Measurements from ENCODE around the gene SPINK8. TPM values are rescaled to one million over a fixed set of nuclear protein-coding genes. Genes with fewer than 3 reads are reported as not detected.

Gene SPINK8
- total and polyA plus RNA-seq, 2 experiments from 2014 or later = not detected

DNA sequence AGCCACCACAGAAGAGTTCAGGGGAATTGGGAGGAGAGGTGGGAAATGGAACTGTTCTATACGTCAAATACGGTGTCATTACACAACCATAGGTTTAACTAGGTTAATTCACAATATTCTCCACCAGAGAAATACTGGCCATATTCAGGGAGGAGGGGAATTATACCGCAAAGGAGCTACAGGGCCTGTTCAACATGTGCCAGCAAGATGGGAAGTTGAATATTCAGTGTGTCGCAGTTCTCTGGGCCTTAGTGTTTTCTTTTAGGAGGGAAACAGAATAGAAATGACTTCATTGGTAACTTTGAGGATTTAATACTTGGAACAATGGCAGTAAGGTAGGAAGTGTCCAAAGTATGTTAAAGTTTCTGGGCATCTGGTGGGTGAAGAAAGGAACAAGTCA, 20.5 kb upstream of the SPINK8 start:
- no peak for DNase-seq (ENCODE audit: low read depth in 1 of 2, low spot score in 1 of 2)
- Histone ChIP-seq H3K36me3 (no peaks in the 10 kb centered on the region), H3K4me1 (ENCODE audit: low read depth) (no peaks in the 10 kb centered on the region), H3K27me3 (peaks cover 3% of the 10 kb centered on the region), H3K27ac (no peak overlapping the region), H3K9me3 (ENCODE audit: low read depth) (no peaks in the 10 kb centered on the region), H3K4me3 (no peak overlapping the region)
- TF ChIP-seq, protein P1, sequence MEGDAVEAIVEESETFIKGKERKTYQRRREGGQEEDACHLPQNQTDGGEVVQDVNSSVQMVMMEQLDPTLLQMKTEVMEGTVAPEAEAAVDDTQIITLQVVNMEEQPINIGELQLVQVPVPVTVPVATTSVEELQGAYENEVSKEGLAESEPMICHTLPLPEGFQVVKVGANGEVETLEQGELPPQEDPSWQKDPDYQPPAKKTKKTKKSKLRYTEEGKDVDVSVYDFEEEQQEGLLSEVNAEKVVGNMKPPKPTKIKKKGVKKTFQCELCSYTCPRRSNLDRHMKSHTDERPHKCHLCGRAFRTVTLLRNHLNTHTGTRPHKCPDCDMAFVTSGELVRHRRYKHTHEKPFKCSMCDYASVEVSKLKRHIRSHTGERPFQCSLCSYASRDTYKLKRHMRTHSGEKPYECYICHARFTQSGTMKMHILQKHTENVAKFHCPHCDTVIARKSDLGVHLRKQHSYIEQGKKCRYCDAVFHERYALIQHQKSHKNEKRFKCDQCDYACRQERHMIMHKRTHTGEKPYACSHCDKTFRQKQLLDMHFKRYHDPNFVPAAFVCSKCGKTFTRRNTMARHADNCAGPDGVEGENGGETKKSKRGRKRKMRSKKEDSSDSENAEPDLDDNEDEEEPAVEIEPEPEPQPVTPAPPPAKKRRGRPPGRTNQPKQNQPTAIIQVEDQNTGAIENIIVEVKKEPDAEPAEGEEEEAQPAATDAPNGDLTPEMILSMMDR (IDR thresholded peaks at IDR 0.05; ENCODE audit: low read depth, low read length) = no peak

DNA sequence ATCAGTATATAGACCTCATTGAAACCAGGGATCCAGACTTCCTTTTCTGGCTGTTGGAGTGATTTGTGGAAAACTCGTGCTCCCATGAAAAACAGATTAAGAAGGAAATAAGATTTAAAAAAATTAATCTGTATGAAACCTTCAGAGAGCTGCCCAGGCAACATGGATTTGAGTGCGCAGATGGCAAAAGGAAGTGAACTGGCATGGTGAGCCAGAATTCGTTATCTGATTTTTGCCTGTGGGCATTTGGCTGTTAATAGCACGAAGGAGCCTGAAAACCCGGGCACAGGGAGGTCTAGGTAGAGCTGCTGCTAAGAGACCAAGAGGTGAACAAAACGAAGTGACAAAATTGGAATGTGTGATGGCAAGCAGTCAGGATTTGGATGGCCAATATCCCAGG, 19.1 kb upstream of the SPINK8 start:
- DNase-seq (ENCODE audit: low read depth in 1 of 2, low spot score in 1 of 2) = no peak
- TF ChIP-seq, protein P1 (IDR thresholded peaks at IDR 0.05; ENCODE audit: low read depth, low read length) = no peak
- Histone ChIP-seq H3K27ac (no peak overlapping the region), H3K27me3 (peaks cover 3% of the 10 kb centered on the region), H3K4me1 (ENCODE audit: low read depth) (no peaks in the 10 kb centered on the region), H3K36me3 (no peaks in the 10 kb centered on the region), H3K4me3 (no peak overlapping the region), H3K9me3 (ENCODE audit: low read depth) (no peaks in the 10 kb centered on the region)

DNA sequence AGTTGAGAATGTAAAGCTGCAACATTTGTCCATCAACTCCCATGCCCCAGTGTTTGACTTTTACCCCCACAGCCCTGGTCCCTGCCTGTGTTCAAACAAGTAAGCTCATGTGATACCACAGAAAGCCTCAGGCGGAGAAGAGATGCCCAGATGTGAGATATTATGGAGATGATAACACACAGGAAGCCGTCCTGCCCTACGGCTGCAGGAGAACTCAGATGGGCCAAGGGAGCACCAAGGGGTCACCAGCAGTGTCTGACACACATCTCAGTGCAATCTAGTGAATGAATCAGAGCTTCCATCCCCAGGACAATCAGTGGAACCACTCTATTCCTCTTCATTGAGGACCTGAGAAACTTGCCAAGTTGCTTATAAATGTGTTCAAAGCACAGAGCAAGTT, 14.0 kb upstream of the SPINK8 start:
- peaks cover 8% of the 10 kb centered on the region for H3K27me3 ChIP-seq
- TF ChIP-seq, protein P1 (IDR thresholded peaks at IDR 0.05; ENCODE audit: low read depth, low read length) = no peak
- H3K36me3 ChIP-seq = no peaks in the 10 kb centered on the region
- no peaks in the 10 kb centered on the region for H3K9me3 ChIP-seq (ENCODE audit: low read depth)
- H3K4me3 ChIP-seq = no peak overlapping the region
- no peak overlapping the region for H3K27ac ChIP-seq
- DNase-seq (ENCODE audit: low read depth in 1 of 2, low spot score in 1 of 2) = no peak
- no peaks in the 10 kb centered on the region for H3K4me1 ChIP-seq (ENCODE audit: low read depth)

DNA sequence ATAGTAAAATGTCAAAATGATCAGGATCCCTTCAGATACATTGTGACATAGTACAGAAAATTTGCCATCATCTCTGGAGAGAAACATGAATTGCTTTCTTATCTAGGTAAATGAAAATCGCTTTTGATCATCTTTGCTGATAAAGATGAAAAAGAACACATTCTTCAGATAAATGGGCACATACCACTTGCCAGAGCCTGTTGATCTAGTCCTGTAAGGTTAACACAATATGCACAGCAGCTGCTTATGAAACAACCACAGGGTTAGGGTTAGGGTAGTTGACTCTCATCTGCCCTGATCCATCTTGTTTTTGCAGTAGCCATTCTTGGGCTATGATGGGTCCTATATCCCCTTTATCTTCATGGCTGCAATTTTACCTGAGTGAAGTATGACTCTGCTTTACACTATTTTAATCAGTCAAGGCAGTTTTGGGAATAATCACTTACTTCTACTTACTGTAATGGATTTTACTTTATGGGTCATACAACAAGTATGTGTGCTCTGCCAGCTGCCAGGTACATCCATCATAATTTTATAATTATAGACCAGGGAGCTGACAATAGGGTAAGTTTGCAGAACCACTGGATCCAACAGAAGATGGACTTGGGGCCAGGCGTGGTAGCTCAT, 12.6 kb upstream of the SPINK8 start:
- Histone ChIP-seq H3K4me1 (ENCODE audit: low read depth) (no peaks in the 10 kb centered on the region), H3K36me3 (no peaks in the 10 kb centered on the region), H3K27ac (no peak overlapping the region), H3K27me3 (peaks cover 8% of the 10 kb centered on the region), H3K9me3 (ENCODE audit: low read depth) (no peaks in the 10 kb centered on the region), H3K4me3 (no peak overlapping the region)
- TF ChIP-seq, protein P1 (IDR thresholded peaks at IDR 0.05; ENCODE audit: low read depth, low read length) = no peak
- DNase-seq (ENCODE audit: low read depth in 1 of 2, low spot score in 1 of 2) = no peak

DNA sequence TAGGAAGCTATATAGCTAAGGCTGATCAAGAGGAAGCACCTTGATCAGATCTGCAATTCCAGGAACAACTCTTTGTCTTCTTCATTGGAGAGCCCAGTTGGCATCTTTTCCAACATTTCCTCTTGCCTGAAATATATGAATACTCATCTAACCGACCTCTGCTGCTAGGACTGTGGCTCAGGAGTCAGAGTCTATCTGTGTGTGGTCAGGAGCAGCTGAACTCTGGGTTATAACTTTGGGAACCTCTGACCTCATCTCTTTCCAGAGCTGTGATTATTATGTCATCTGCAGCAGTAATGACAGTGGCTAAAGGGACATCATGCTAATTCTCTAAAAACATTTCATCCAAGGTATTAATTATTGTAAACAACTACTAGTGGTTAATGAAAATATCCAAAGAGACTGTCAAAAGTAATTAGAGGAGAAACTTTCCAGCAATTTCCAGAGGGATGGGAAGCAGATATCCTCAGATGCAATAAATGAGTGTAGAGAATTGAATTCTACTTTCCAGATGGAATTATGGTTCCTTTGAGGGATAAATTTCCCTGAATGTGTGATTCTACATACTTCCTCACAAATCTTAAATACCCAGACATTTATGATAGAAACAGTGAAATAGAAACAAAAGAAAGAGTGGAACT, 11.5 kb upstream of the SPINK8 start:
- Histone ChIP-seq H3K9me3 (ENCODE audit: low read depth) (no peaks in the 10 kb centered on the region), H3K27me3 (peaks cover 4% of the 10 kb centered on the region), H3K4me1 (ENCODE audit: low read depth) (no peaks in the 10 kb centered on the region), H3K36me3 (no peaks in the 10 kb centered on the region), H3K4me3 (no peak overlapping the region), H3K27ac (no peak overlapping the region)
- no peak for DNase-seq (ENCODE audit: low read depth in 1 of 2, low spot score in 1 of 2)
- TF ChIP-seq, protein P1 (IDR thresholded peaks at IDR 0.05; ENCODE audit: low read depth, low read length) = no peak
